Activated naive CD4-positive, alpha-beta T cell treated with anti-CD3 and anti-CD28 coated beads for 36 hours (primary cell): Measurements from ENCODE around the gene NR6A1. TPM values are rescaled to one million over a fixed set of nuclear protein-coding genes. Genes with fewer than 3 reads are reported as not detected.

Experiments
- CTCF ChIA-PET: fragments of 350-600 bp; sonication (Branson Sonifier 250); formaldehyde crosslinking; loops from one replicate; lab custom pipeline; 2021; ENCODE audit warnings: antibody characterized with exemption; lab: Charles Lee
- DNase-seq: peaks from one replicate; pipeline ENCODE4 v3.0.0-alpha.2; 2020
- H3K27ac Mint-ChIP-seq: one replicate; pipeline ENCODE4 v1.8.0; 2021; ENCODE audit warnings: mild to moderate bottlenecking, mixed read lengths
- H3K27me3 Mint-ChIP-seq: one replicate; pipeline ENCODE4 v1.8.0; 2021; ENCODE audit warnings: low read depth, mixed read lengths
- H3K36me3 Mint-ChIP-seq: one replicate; pipeline ENCODE4 v1.8.0; 2021; ENCODE audit warnings: low read depth, mixed read lengths
- H3K4me1 Mint-ChIP-seq: one replicate; pipeline ENCODE4 v1.8.0; 2021; ENCODE audit warnings: low read depth, mixed read lengths
- H3K4me3 Mint-ChIP-seq: one replicate; pipeline ENCODE4 v1.8.0; 2021; ENCODE audit warnings: mild to moderate bottlenecking, moderate library complexity, mixed read lengths
- H3K9me3 Mint-ChIP-seq: one replicate; pipeline ENCODE4 v1.8.0; 2021; ENCODE audit warnings: mixed read lengths
- intact Hi-C: fragments of 100-400 bp; cut with micrococcal nuclease; formaldehyde crosslinking; loops from one replicate; pipeline ENCODE4 v1.15.1; 2023
- total RNA-seq, 2 experiments: library from RNA; stranded (reverse); gene quantifications; one replicate each; pipeline ENCODE4 v1.2.3, GENCODE V29; 2021

Gene NR6A1
- total RNA-seq, 2 experiments from 2014 or later: 1.8 TPM

GRCh38 chr9:124496463-124496862 is 274.6 kb downstream of the NR6A1 start:
- no peaks in the 10 kb centered on the region for H3K36me3 Mint-ChIP-seq
- H3K9me3 Mint-ChIP-seq: no peaks in the 10 kb centered on the region
- peaks cover 30% of the 10 kb centered on the region for H3K4me1 Mint-ChIP-seq
- H3K27me3 Mint-ChIP-seq: no peaks in the 10 kb centered on the region
- no peak overlapping the region for H3K4me3 Mint-ChIP-seq
- CTCF ChIA-PET: interaction anchor here (0.8 to 1.5 kb wide), 2 partner anchors 40 to 76 kb away, joined by 3 to 5 read pairs; no protein-coding TSS in a partner anchor
- no peak overlapping the region for H3K27ac Mint-ChIP-seq
- DNase-seq: no peak
- intact Hi-C loops: no loop called here

- intact Hi-C loops: no loop called here
- Mint-ChIP-seq H3K9me3 (no peaks in the 10 kb centered on the region), H3K27me3 (no peaks in the 10 kb centered on the region), H3K36me3 (no peaks in the 10 kb centered on the region), H3K4me3 (no peak overlapping the region), H3K4me1 (peaks cover 30% of the 10 kb centered on the region), H3K27ac (no peak overlapping the region)
- no peak for DNase-seq
- CTCF ChIA-PET: interaction anchor here (0.8 to 1.5 kb wide), 2 partner anchors 41 to 76 kb away, joined by 3 to 5 read pairs; no protein-coding TSS in a partner anchor
Observed at GRCh38 chr9:124496075-124496449, 275.0 kb downstream of the NR6A1 start.

GRCh38 chr9:124495126-124496074 is 275.7 kb downstream of the NR6A1 start:
- CTCF ChIA-PET: no interaction called here
- Mint-ChIP-seq H3K4me3 (no peak overlapping the region), H3K27ac (no peak overlapping the region), H3K27me3 (no peaks in the 10 kb centered on the region), H3K9me3 (no peaks in the 10 kb centered on the region), H3K36me3 (no peaks in the 10 kb centered on the region), H3K4me1 (peaks cover 25% of the 10 kb centered on the region)
- intact Hi-C loops: no loop called here
- no peak for DNase-seq

GRCh38 chr9:124493794-124494479 is 277.2 kb downstream of the NR6A1 start:
- Mint-ChIP-seq H3K27ac (no peak overlapping the region), H3K9me3 (no peaks in the 10 kb centered on the region), H3K36me3 (no peaks in the 10 kb centered on the region), H3K27me3 (no peaks in the 10 kb centered on the region), H3K4me1 (peaks cover 20% of the 10 kb centered on the region), H3K4me3 (no peak overlapping the region)
- DNase-seq: no peak
- intact Hi-C loops: no loop called here
- CTCF ChIA-PET: no interaction called here

GRCh38 chr9:124493218-124493617 is 277.9 kb downstream of the NR6A1 start:
- H3K4me1 Mint-ChIP-seq: peaks cover 20% of the 10 kb centered on the region
- no peak for DNase-seq
- intact Hi-C loops: no loop called here
- no peaks in the 10 kb centered on the region for H3K36me3 Mint-ChIP-seq
- CTCF ChIA-PET: no interaction called here
- no peak overlapping the region for H3K27ac Mint-ChIP-seq
- H3K27me3 Mint-ChIP-seq: no peaks in the 10 kb centered on the region
- no peak overlapping the region for H3K4me3 Mint-ChIP-seq
- H3K9me3 Mint-ChIP-seq: no peaks in the 10 kb centered on the region

GRCh38 chr9:124492818-124493217 is 278.3 kb downstream of the NR6A1 start:
- no peak overlapping the region for H3K27ac Mint-ChIP-seq
- CTCF ChIA-PET: no interaction called here
- H3K4me3 Mint-ChIP-seq: no peak overlapping the region
- peaks cover 20% of the 10 kb centered on the region for H3K4me1 Mint-ChIP-seq
- intact Hi-C loops: no loop called here
- no peak for DNase-seq
- H3K36me3 Mint-ChIP-seq: no peaks in the 10 kb centered on the region
- no peaks in the 10 kb centered on the region for H3K9me3 Mint-ChIP-seq
- H3K27me3 Mint-ChIP-seq: no peaks in the 10 kb centered on the region

- Mint-ChIP-seq H3K36me3 (no peaks in the 10 kb centered on the region), H3K4me1 (peaks cover 15% of the 10 kb centered on the region), H3K27ac (no peak overlapping the region), H3K9me3 (no peaks in the 10 kb centered on the region), H3K4me3 (no peak overlapping the region), H3K27me3 (no peaks in the 10 kb centered on the region)
- intact Hi-C loops: no loop called here
- CTCF ChIA-PET: interaction anchor here (0.5 kb wide), 1 partner anchor 119 kb away, joined by 3 read pairs; no protein-coding TSS in a partner anchor
- no peak for DNase-seq
Observed at GRCh38 chr9:124491049-124491975, 279.8 kb downstream of the NR6A1 start.

GRCh38 chr9:124490004-124490403 is 281.1 kb downstream of the NR6A1 start:
- no peak for DNase-seq
- no peak overlapping the region for H3K27ac Mint-ChIP-seq
- intact Hi-C loops: no loop called here
- no peaks in the 10 kb centered on the region for H3K9me3 Mint-ChIP-seq
- CTCF ChIA-PET: no interaction called here
- no peak overlapping the region for H3K4me3 Mint-ChIP-seq
- peaks cover 4% of the 10 kb centered on the region for H3K4me1 Mint-ChIP-seq
- no peaks in the 10 kb centered on the region for H3K36me3 Mint-ChIP-seq
- H3K27me3 Mint-ChIP-seq: no peaks in the 10 kb centered on the region

GRCh38 chr9:124489222-124489621 is 281.9 kb downstream of the NR6A1 start:
- H3K4me3 Mint-ChIP-seq: no peak overlapping the region
- peaks cover 1% of the 10 kb centered on the region for H3K4me1 Mint-ChIP-seq
- no peaks in the 10 kb centered on the region for H3K27me3 Mint-ChIP-seq
- H3K9me3 Mint-ChIP-seq: no peaks in the 10 kb centered on the region
- H3K27ac Mint-ChIP-seq: no peak overlapping the region
- no peak for DNase-seq
- intact Hi-C loops: no loop called here
- CTCF ChIA-PET: no interaction called here
- H3K36me3 Mint-ChIP-seq: no peaks in the 10 kb centered on the region

- Mint-ChIP-seq H3K4me1 (no peaks in the 10 kb centered on the region), H3K9me3 (no peaks in the 10 kb centered on the region), H3K27me3 (no peaks in the 10 kb centered on the region), H3K27ac (no peak overlapping the region), H3K4me3 (no peak overlapping the region), H3K36me3 (no peaks in the 10 kb centered on the region)
- DNase-seq: no peak
- intact Hi-C loops: no loop called here
- CTCF ChIA-PET: no interaction called here
Observed at GRCh38 chr9:124488641-124489210, 282.4 kb downstream of the NR6A1 start.

GRCh38 chr9:124487260-124488182 is 283.6 kb downstream of the NR6A1 start:
- H3K27ac Mint-ChIP-seq: no peak overlapping the region
- H3K4me1 Mint-ChIP-seq: no peaks in the 10 kb centered on the region
- no peaks in the 10 kb centered on the region for H3K27me3 Mint-ChIP-seq
- CTCF ChIA-PET: interaction anchor here (0.6 kb wide), 1 partner anchor 144 kb away, joined by 4 read pairs; no protein-coding TSS in a partner anchor
- DNase-seq: no peak
- intact Hi-C loops: no loop called here
- H3K9me3 Mint-ChIP-seq: no peaks in the 10 kb centered on the region
- no peaks in the 10 kb centered on the region for H3K36me3 Mint-ChIP-seq
- no peak overlapping the region for H3K4me3 Mint-ChIP-seq
